ENCODE data around the gene DPH6.

DPH6 gene

GRCh38 chr15:35540885-35541284 lies 5.1 kb downstream of the DPH6 start:
- DNase-seq (ENCODE audit: low read depth) = no peak

DNA sequence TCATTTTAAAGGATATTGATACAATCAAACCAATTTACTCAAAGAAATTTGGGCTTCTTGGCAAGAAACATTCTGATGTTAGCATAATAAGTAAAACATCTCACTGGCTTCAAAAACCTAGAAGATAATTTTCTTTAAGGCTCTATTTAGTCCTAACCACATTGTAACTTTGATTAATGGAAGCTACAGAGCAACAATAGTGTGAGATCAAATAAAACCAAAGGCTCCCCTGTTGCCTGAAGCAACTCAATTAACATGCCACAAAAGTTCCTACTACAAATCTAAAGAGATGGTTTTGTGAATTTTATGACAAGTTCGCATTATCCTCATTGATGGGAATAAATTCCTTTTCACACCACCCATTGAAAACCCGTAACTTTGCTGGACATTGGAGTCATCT lies 5.9 kb downstream of the DPH6 start:
- DNase-seq (ENCODE audit: low read depth) = no peak

GRCh38 chr15:35535365-35535916 lies 10.5 kb downstream of the DPH6 start:
- no peak for DNase-seq (ENCODE audit: low read depth)

GRCh38 chr15:35533130-35534110 lies 12.5 kb downstream of the DPH6 start:
- DNase-seq (ENCODE audit: low read depth) = no peak

GRCh38 chr15:35530698-35531097 lies 15.3 kb downstream of the DPH6 start:
- no peak for DNase-seq (ENCODE audit: low read depth)

GRCh38 chr15:35529784-35530183 lies 16.2 kb downstream of the DPH6 start:
- DNase-seq (ENCODE audit: low read depth) = no peak

DNA sequence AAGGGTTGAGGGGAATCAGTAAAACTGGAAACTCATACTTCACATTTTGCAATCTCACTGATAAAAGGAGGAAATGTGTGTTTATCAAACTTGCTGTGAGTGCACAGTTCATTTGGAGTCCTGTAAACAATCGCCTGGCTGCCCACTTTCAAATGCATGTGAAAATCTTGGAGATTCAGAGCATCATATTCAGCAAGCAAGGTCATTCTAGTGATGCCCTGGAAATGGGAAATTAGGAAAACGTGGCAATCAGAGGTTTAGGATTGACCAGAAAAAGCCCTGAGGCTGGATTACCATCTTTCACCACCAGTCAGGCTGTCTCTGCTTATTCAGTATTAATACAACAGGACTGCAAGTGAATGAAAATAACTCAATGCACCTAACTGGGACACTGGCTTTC lies 23.9 kb downstream of the DPH6 start:
- DNase-seq (ENCODE audit: low read depth) = no peak

DNA sequence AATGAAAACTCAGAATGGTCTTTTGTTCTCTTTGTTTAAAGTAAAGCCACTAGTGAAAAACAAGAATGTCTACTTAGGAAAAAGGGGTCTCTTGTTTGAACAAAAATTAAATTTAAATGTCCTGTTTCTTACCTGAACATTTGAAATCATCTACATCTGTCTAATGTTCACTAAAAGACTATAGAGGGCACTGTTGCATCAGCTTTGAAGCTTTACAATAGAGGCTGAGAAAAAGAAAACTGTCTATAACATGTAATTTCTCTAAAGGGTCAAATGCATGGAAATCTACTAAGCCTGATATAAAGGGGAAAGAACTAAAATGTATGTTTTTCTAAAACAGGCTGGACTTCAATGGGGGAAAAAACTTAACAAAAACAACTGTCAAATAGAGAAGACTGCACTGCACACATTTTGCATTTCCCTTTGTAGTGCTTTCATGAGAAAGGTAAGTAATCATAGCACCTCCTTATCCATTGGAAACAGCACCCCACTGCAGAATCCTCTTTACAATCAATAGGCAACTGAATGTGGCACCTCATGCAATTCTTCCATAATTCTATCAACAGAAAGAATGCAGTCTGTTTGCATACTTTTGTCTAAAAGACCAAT lies 26.3 kb downstream of the DPH6 start:
- DNase-seq (ENCODE audit: low read depth) = no peak

- no peak for DNase-seq (ENCODE audit: low read depth)
Observed at GRCh38 chr15:35519052-35519451, 26.9 kb downstream of the DPH6 start.

GRCh38 chr15:35514759-35515158 lies 31.2 kb downstream of the DPH6 start:
- DNase-seq (ENCODE audit: low read depth) = no peak

- no peak for DNase-seq (ENCODE audit: low read depth)
Observed at GRCh38 chr15:35507932-35508638, 37.9 kb downstream of the DPH6 start.

DNA sequence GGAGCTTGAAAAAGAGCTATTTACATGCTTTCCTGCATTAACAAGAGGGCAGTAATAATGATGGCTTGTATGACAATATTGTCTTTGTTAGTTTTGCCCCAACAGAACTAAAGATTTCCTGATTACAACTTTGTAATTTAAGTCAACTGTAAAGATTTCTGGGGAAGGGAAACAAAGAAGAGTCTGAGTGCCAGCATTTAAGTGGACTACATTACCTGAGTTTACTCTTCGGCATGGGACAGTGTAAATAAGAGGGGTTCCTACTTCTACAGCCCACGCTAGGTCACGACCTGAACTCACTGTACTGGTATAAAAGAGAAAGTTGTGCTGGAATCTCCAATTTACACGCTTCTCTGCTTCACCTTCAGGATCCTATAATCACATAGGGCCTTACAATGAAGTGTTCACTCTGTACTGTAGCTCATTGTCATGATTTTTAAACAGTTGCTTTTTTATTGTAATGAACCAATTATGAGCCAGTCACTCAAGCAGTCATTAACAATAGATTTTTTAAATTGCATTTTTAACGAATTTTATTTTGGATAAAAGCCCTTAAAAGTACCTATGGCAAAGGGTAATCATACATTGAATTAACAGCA lies 39.6 kb downstream of the DPH6 start:
- DNase-seq (ENCODE audit: low read depth) = no peak

GRCh38 chr15:35505809-35506208 lies 40.2 kb downstream of the DPH6 start:
- no peak for DNase-seq (ENCODE audit: low read depth)

DNA sequence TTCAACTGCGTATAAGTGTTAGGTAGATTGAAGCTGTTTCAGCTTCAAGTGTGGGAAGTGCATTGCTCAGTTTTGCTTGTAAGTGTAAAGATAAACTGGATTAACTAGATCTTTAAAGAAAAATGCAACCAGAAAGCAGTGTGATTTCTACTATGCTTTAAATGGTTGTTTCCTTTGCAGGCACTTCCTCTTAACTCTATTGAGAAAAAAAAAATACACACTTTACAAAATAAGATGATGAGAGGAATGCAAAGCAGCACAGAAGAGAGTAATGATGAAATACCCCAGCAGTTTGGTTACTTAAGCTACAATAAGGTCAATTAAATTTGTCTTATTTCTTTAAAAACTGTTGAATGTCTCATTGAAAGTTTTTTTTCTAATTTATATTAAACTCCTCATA lies 40.8 kb downstream of the DPH6 start:
- DNase-seq (ENCODE audit: low read depth) = no peak

- DNase-seq (ENCODE audit: low read depth) = no peak
Observed at GRCh38 chr15:35499723-35500122, 46.2 kb downstream of the DPH6 start.

- no peak for DNase-seq (ENCODE audit: low read depth)
Observed at GRCh38 chr15:35496585-35496984, 49.4 kb downstream of the DPH6 start.

DNA sequence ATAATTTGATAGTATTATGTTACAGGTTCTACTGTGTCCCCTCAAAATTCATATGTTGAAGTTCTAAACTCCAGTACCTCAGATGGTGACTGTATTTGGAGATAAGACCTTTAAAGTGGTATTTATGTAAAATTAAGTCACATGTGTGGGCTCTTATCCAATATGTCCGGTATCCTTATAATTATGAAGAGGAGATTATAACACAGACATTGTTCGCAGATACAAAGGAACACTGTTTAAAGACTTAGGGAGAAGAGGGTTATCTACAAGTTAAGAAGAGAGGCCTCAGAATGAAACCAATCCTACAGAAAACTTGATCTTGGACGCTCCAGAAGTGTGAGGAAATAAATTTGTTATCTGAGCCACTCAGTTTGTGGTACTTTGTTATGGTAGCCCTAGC lies 50.9 kb downstream of the DPH6 start:
- no peak for DNase-seq (ENCODE audit: low read depth)

DNA sequence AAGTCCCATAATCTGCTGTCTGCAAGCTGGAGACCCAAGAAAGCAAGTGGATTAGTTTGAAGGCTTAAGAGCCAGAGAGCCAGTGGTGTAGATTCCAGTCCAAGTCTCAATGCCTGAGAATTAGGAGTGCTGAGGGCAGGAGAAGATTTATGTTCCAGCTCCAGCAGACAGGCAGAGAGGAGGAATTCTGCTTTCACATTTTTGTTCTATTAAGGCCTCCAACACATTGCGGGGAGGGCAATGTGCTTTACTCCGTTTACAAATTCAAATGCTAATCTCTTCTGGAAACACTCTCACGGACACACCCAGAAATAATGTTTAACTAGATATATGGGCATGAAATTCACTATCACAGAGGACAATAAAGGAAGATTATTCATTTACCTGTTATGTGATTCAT lies 54.0 kb downstream of the DPH6 start:
- DNase-seq (ENCODE audit: low read depth) = no peak

- DNase-seq (ENCODE audit: low read depth) = no peak
Observed at GRCh38 chr15:35491173-35491572, 54.8 kb downstream of the DPH6 start.

DNA sequence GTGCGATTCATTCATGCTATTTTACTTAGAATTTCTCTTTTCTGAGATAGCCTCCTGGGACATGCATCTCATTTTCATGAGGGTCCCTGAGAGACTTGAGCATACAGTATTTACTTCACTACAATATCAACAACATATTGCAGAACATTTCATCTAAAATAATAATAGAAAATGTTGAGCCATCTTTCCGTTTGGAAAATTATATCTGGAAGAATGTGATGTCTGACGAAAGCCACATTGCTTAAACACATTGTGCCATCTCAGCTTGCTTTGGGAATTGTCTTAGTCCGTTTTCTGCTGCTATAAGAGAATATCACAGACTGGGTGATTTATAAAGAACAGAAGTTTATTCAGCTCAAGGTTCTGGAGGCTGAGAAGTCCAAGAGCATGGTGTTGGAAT lies 55.5 kb downstream of the DPH6 start:
- no peak for DNase-seq (ENCODE audit: low read depth)

DNA sequence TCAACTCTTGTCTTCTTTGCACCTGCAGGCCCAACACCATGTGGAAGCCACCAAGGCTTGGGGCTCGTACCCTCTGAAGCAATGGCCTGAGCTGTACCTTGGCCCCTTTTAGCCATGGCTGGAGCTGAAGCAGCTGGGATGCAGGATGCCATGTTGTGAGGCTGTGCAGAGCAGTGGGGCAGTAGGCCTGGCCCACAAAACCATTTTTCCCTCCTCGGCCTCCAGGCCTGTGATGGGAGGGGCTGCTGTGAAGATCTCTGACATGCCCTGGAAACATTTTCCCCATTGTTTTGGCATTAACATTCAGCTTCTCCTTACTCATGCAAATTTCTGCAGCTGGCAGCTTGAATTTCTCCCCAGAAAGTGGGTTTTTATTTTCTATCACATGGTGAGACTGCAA lies 58.5 kb downstream of the DPH6 start:
- DNase-seq (ENCODE audit: low read depth) = no peak

DNA sequence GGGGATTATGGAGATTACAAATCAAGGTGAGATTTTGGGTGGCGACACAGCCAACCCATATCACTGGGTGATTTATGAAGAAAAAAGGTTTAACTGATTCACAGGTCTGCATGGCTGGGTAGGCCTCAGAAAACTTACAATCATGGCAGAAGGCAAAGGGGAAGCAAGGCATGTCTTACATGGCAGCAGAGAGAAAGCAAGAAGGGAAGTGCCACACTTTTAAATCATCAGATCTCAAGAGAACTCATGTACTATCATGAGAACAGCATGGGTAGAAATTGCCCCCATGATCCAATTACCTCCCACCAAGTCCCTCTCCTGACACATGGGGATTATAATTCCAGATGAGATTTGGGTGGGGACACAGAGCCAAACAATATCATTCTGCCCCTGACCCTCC lies 59.7 kb downstream of the DPH6 start:
- DNase-seq (ENCODE audit: low read depth) = no peak
